Measurements from ENCODE around the gene TDRD7. TPM values are rescaled to one million over a fixed set of nuclear protein-coding genes. Genes with fewer than 3 reads are reported as not detected.

The TDRD7 gene
- total RNA-seq, result 10 to 100 TPM in 3 of 4 donors, 1 to 10 TPM in 1; 8.5 to 16.5 (median 13.3) TPM

GRCh38 chr9:97411789-97412625, at the start of gene TDRD7:
TDRD7 (plus strand) TSS chr9:97412096; CDS start chr9:97428466, 16,370 bp downstream.
- no peak for TF ChIP-seq CTCF (IDR thresholded peaks at IDR 0.05; ENCODE audit: low read depth)

GRCh38 chr9:97362777-97363545, 48.9 kb upstream of the TDRD7 start:
- no peak for TF ChIP-seq CTCF (IDR thresholded peaks at IDR 0.05; ENCODE audit: low read depth)

GRCh38 chr9:97363661-97364299, 48.1 kb upstream of the TDRD7 start:
- no peak for TF ChIP-seq CTCF (IDR thresholded peaks at IDR 0.05; ENCODE audit: low read depth)

- no peak for TF ChIP-seq CTCF (IDR thresholded peaks at IDR 0.05; ENCODE audit: low read depth)
These were observed 47.0 kb upstream of the TDRD7 start for GRCh38 chr9:97364769-97365490.

- no peak for TF ChIP-seq CTCF (IDR thresholded peaks at IDR 0.05; ENCODE audit: low read depth)
These were observed 46.3 kb upstream of the TDRD7 start for GRCh38 chr9:97365634-97366033.

- TF ChIP-seq CTCF (IDR thresholded peaks at IDR 0.05; ENCODE audit: low read depth), result no peak
These were observed 45.4 kb upstream of the TDRD7 start for GRCh38 chr9:97366476-97366875.

Data from subcutaneous adipose tissue (tissue), 4 donors.